Mucosa of gallbladder (tissue), 1 donor: ENCODE results near the gene P2RY6. TPM values are rescaled to one million over a fixed set of nuclear protein-coding genes. Genes with fewer than 3 reads are reported as not detected.
A peak's percentile ranks its signal among the peaks of the same experiment; 100 is the strongest.

Experiments
- DNase-seq: peaks from one replicate; pipeline ENCODE4 v3.0.0-alpha.2; 2020; ENCODE audit warnings: low spot score
- total RNA-seq: library from RNA; stranded (reverse); gene quantifications from one replicate; pipeline ENCODE4 v1.2.1, GENCODE V29; 2021
- donor health status: DM: no; HTN: no; CAD: no.

P2RY6 gene
- total RNA-seq, 1 donor from 2014 or later: 2.9 TPM

- DNase-seq: no peak
These were observed 3.2 kb downstream of the P2RY6 start for GRCh38 chr11:73275381-73275750.

GRCh38 chr11:73277467-73277866 is 5.3 kb downstream of the P2RY6 start:
- no peak for DNase-seq

- DNase-seq: no peak
These were observed 8.5 kb downstream of the P2RY6 start for GRCh38 chr11:73280626-73281025.

GRCh38 chr11:73281201-73281741 is 9.1 kb downstream of the P2RY6 start:
- DNase-seq: no peak

GRCh38 chr11:73281796-73282660 is 9.9 kb downstream of the P2RY6 start:
- no peak for DNase-seq

GRCh38 chr11:73283276-73284000 is 11.3 kb downstream of the P2RY6 start:
- DNase-seq: no peak

GRCh38 chr11:73284106-73284505 is 12.0 kb downstream of the P2RY6 start:
- DNase-seq: no peak

GRCh38 chr11:73285721-73286120 is 13.6 kb downstream of the P2RY6 start:
- DNase-seq: no peak

- DNase-seq: no peak
These were observed 14.2 kb downstream of the P2RY6 start for GRCh38 chr11:73286240-73286810.

GRCh38 chr11:73287400-73288101 is 15.4 kb downstream of the P2RY6 start:
- no peak for DNase-seq

GRCh38 chr11:73288192-73288872 is 16.2 kb downstream of the P2RY6 start:
- DNase-seq: no peak

GRCh38 chr11:73288873-73289707 is 17.0 kb downstream of the P2RY6 start:
- peak; percentile 69 for DNase-seq

- DNase-seq: no peak
These were observed 18.4 kb downstream of the P2RY6 start for GRCh38 chr11:73290536-73290935.

GRCh38 chr11:73291196-73291595 is 19.1 kb downstream of the P2RY6 start:
- no peak for DNase-seq

GRCh38 chr11:73291781-73292524 is 19.8 kb downstream of the P2RY6 start:
- DNase-seq: no peak

GRCh38 chr11:73292525-73292894 is 20.4 kb downstream of the P2RY6 start:
- no peak for DNase-seq

- DNase-seq: no peak
These were observed 21.3 kb downstream of the P2RY6 start for GRCh38 chr11:73293356-73293936.

- no peak for DNase-seq
These were observed 22.5 kb downstream of the P2RY6 start for GRCh38 chr11:73294604-73295003.
